WTC11 (cell line): ENCODE results near the gene NDRG2. TPM values are rescaled to one million over a fixed set of nuclear protein-coding genes. Genes with fewer than 3 reads are reported as not detected.

Experiments
- ATAC-seq: fragments of 200-7000 bp; cut with Tn5 transposase; 2 replicates; pipeline ENCODE4 v1.10.0; 2021; ENCODE audit warnings: mild to moderate bottlenecking, moderate library complexity
- CTCF ChIA-PET: fragments of 300-600 bp; sonication (Branson Sonifier 250); formaldehyde crosslinking; loops from one replicate; lab custom pipeline; 2021; ENCODE audit warnings: antibody characterized with exemption; lab: Charles Lee
- POLR2A ChIA-PET: fragments of 350-600 bp; sonication (Branson Sonifier 250); formaldehyde crosslinking; loops from one replicate; lab custom pipeline; 2021; ENCODE audit warnings: antibody characterized with exemption; lab: Charles Lee
- DNase-seq: peaks from one replicate; pipeline ENCODE4 v3.0.0; 2021; ENCODE audit warnings: low spot score
- H3K27ac Mint-ChIP-seq: 2 replicates; pipeline ENCODE4 v1.8.0; 2021; ENCODE audit warnings: mixed read lengths
- H3K27me3 Mint-ChIP-seq: 2 replicates; pipeline ENCODE4 v1.8.0; 2021; ENCODE audit warnings: low read depth, mild to moderate bottlenecking, moderate library complexity, mixed read lengths
- H3K36me3 Mint-ChIP-seq: 2 replicates; pipeline ENCODE4 v1.8.0; 2021; ENCODE audit warnings: mixed read lengths
- H3K4me1 Mint-ChIP-seq: 2 replicates; pipeline ENCODE4 v1.8.0; 2022; ENCODE audit warnings: mixed read lengths
- H3K4me3 Mint-ChIP-seq: 2 replicates; pipeline ENCODE4 v1.8.0; 2021; ENCODE audit warnings: mild to moderate bottlenecking, moderate library complexity, mixed read lengths
- H3K9me3 Mint-ChIP-seq: 2 replicates; pipeline ENCODE4 v1.8.0; 2021; ENCODE audit warnings: mixed read lengths
- ATF3 ChIP-seq: sonication (generic); formaldehyde crosslinking; conservative IDR thresholded peaks from 2 replicates; pipeline ENCODE4 v1.8.1; 2022; ENCODE audit warnings: mild to moderate bottlenecking, missing genetic modification reagents
- CREM ChIP-seq: sonication (generic); formaldehyde crosslinking; IDR thresholded peaks from 2 replicates; pipeline ENCODE4 v1.8.1; 2022; ENCODE audit warnings: mild to moderate bottlenecking, missing genetic modification reagents, moderate library complexity
- ESRRA ChIP-seq: sonication (generic); formaldehyde crosslinking; IDR thresholded peaks from 2 replicates; pipeline ENCODE4 v1.8.1; 2022; ENCODE audit warnings: mild to moderate bottlenecking, missing genetic modification reagents, borderline replicate concordance
- FOXK1 ChIP-seq: sonication (generic); formaldehyde crosslinking; IDR thresholded peaks from 2 replicates; pipeline ENCODE4 v1.8.0; 2022; ENCODE audit warnings: mild to moderate bottlenecking, moderate library complexity, missing genetic modification reagents
- FOXP1 ChIP-seq: sonication (generic); formaldehyde crosslinking; IDR thresholded peaks from 2 replicates; pipeline ENCODE4 v1.8.0; 2022; ENCODE audit warnings: missing genetic modification reagents, mild to moderate bottlenecking, moderate library complexity, borderline replicate concordance
- FOXP4 ChIP-seq: sonication (generic); formaldehyde crosslinking; IDR thresholded peaks from 2 replicates; pipeline ENCODE4 v1.8.0; 2022; ENCODE audit warnings: mild to moderate bottlenecking, missing genetic modification reagents
- IRF1 ChIP-seq: sonication (generic); formaldehyde crosslinking; IDR thresholded peaks from 2 replicates; pipeline ENCODE4 v1.8.0; 2023; ENCODE audit warnings: missing genetic modification reagents
- KAT7 ChIP-seq: sonication (generic); formaldehyde crosslinking; IDR thresholded peaks from 2 replicates; pipeline ENCODE4 v1.8.1; 2023; ENCODE audit warnings: missing genetic modification reagents, mild to moderate bottlenecking, borderline replicate concordance
- MLX ChIP-seq: sonication (generic); formaldehyde crosslinking; IDR thresholded peaks from 2 replicates; pipeline ENCODE4 v1.8.1; 2023; ENCODE audit warnings: mild to moderate bottlenecking, missing genetic modification reagents, moderate library complexity
- RORB ChIP-seq: fragments of 250-450 bp; sonication (Bioruptor Pico); IDR thresholded peaks from 2 replicates; pipeline ENCODE4 v1.9.0; 2021; ENCODE audit warnings: mild to moderate bottlenecking
- SMAD3 ChIP-seq: sonication (generic); formaldehyde crosslinking; IDR thresholded peaks from 2 replicates; pipeline ENCODE4 v1.8.0; 2022; ENCODE audit warnings: missing genetic modification reagents, mild to moderate bottlenecking, borderline replicate concordance
- SOX15 ChIP-seq: fragments of 250-450 bp; sonication (Bioruptor Pico); IDR thresholded peaks from 2 replicates; pipeline ENCODE4 v1.9.0; 2021; ENCODE audit warnings: mild to moderate bottlenecking
- SP1 ChIP-seq: sonication (generic); formaldehyde crosslinking; conservative IDR thresholded peaks from 2 replicates; pipeline ENCODE4 v1.8.1; 2022; ENCODE audit warnings: missing genetic modification reagents
- STAT6 ChIP-seq: sonication (generic); formaldehyde crosslinking; conservative IDR thresholded peaks from 2 replicates; pipeline ENCODE4 v1.8.1; 2023; ENCODE audit warnings: mild to moderate bottlenecking, low read depth, missing genetic modification reagents, moderate library complexity
- TEAD1 ChIP-seq: sonication (generic); formaldehyde crosslinking; IDR thresholded peaks from 2 replicates; pipeline ENCODE4 v1.8.0; 2022; ENCODE audit warnings: mild to moderate bottlenecking, missing genetic modification reagents
- TP53 ChIP-seq: sonication (generic); formaldehyde crosslinking; IDR thresholded peaks from 2 replicates; pipeline ENCODE4 v1.8.1; 2023; ENCODE audit warnings: mild to moderate bottlenecking, missing genetic modification reagents
- USF2 ChIP-seq: sonication (generic); formaldehyde crosslinking; IDR thresholded peaks from 2 replicates; pipeline ENCODE4 v1.8.1; 2023; ENCODE audit warnings: mild to moderate bottlenecking, missing genetic modification reagents, moderate library complexity
- ZBTB43 ChIP-seq: sonication (generic); formaldehyde crosslinking; IDR thresholded peaks from 2 replicates; pipeline ENCODE4 v1.8.1; 2023; ENCODE audit warnings: mild to moderate bottlenecking, missing genetic modification reagents
- ZNF317 ChIP-seq: sonication (generic); formaldehyde crosslinking; IDR thresholded peaks from 2 replicates; pipeline ENCODE4 v1.8.1; 2023; ENCODE audit warnings: low read depth, mild to moderate bottlenecking, moderate library complexity, missing genetic modification reagents, borderline replicate concordance
- ZNF416 ChIP-seq: fragments of 250-450 bp; sonication (Bioruptor Pico); IDR thresholded peaks from 2 replicates; pipeline ENCODE4 v1.9.0; 2021; ENCODE audit warnings: mild to moderate bottlenecking, inconsistent platforms
- ZNF423 ChIP-seq: fragments of 250-450 bp; sonication (Bioruptor Pico); IDR thresholded peaks from 2 replicates; pipeline ENCODE4 v2.1.2; 2022; ENCODE audit warnings: mild to moderate bottlenecking, moderate library complexity
- ZNF671 ChIP-seq: fragments of 250-450 bp; sonication (Bioruptor Pico); IDR thresholded peaks from 2 replicates; pipeline ENCODE4 v1.8.0; 2021; ENCODE audit warnings: mild to moderate bottlenecking
- total RNA-seq: library from RNA; stranded (reverse); gene quantifications from 3 replicates; pipeline ENCODE4 v1.2.3, GENCODE V29; 2021

The NDRG2 gene
- total RNA-seq, 1 experiment from 2014 or later = 32.2 TPM

- TF ChIP-seq MLX (CRISPR knock-in tag) = no peak
- no peak for TF ChIP-seq STAT6 (CRISPR knock-in tag)
- no peak for TF ChIP-seq RORB (CRISPR knock-in tag)
- TF ChIP-seq ZBTB43 (CRISPR knock-in tag) = no peak
- no peak for TF ChIP-seq ZNF317 (CRISPR knock-in tag)
- no peak for TF ChIP-seq SOX15 (CRISPR knock-in tag)
- TF ChIP-seq ZNF423 (CRISPR knock-in tag) = no peak
- no peak for TF ChIP-seq KAT7
Observed at GRCh38 chr14:21029917-21030316, 5.1 kb upstream of the NDRG2 start, which contains the start of gene TPPP2 (continued).

GRCh38 chr14:21026988-21027315, 2.1 kb upstream of the NDRG2 start:
- TF ChIP-seq IRF1 (CRISPR knock-in tag) (no peak), TP53 (CRISPR knock-in tag) (no peak), SMAD3 (CRISPR knock-in tag) (no peak), KAT7 (no peak), TEAD1 (no peak), ZNF416 (no peak), MLX (CRISPR knock-in tag) (no peak), FOXP4 (no peak), FOXK1 (no peak), ZNF671 (CRISPR knock-in tag) (no peak), ESRRA (no peak), FOXP1 (no peak), STAT6 (CRISPR knock-in tag) (no peak), USF2 (CRISPR knock-in tag) (no peak), CREM (CRISPR knock-in tag) (no peak), ATF3 (no peak), SP1 (no peak)
- ChIA-PET POLR2A (interaction anchor here (1.1 to 1.7 kb wide), 3 partner anchors 12 to 44 kb away, joined by 3 to 12 read pairs (median 12); partner anchors contain the start of gene ARHGEF40), CTCF (interaction anchor here (0.6 to 12.2 kb wide), 9 partner anchors 12 to 335 kb away, joined by 3 to 104 read pairs (median 6); no protein-coding TSS in a partner anchor)

More at GRCh38 chr14:21026988-21027315, 2.1 kb upstream of the NDRG2 start:
- no peaks in the 10 kb centered on the region; the same call in 1 of the 2 replicates for H3K36me3 Mint-ChIP-seq
- H3K9me3 Mint-ChIP-seq = no peaks in the 10 kb centered on the region
- DNase-seq = no peak
- H3K27ac Mint-ChIP-seq = peak overlapping the region; percentile 39; the same call in 1 of the 2 replicates
- peak overlapping the region; percentile 53 for H3K4me3 Mint-ChIP-seq
- no peak for ATAC-seq
- H3K27me3 Mint-ChIP-seq = peaks cover 39% of the 10 kb centered on the region
- peaks cover 39% of the 10 kb centered on the region for H3K4me1 Mint-ChIP-seq
